Activated CD8-positive, alpha-beta memory T cell treated with anti-CD3 and anti-CD28 coated beads for 36 hours (primary cell): ENCODE results near the gene CDR2L. TPM values are rescaled to one million over a fixed set of nuclear protein-coding genes. Genes with fewer than 3 reads are reported as not detected.

Experiments used
- CTCF ChIA-PET: fragments of 350-600 bp; sonication (Branson Sonifier 250); formaldehyde crosslinking; loops from one replicate; lab custom pipeline; 2021; ENCODE audit warnings: antibody characterized with exemption; lab: Charles Lee
- POLR2A ChIA-PET: fragments of 350-600 bp; sonication (Branson Sonifier 250); formaldehyde crosslinking; loops from one replicate; lab custom pipeline; 2021; ENCODE audit warnings: antibody characterized with exemption; lab: Charles Lee
- total RNA-seq, 2 experiments: library from RNA; stranded (reverse); gene quantifications; one replicate each; pipeline ENCODE4 v1.2.3, GENCODE V29; 2021

CDR2L gene
- total RNA-seq, 2 experiments from 2014 or later = 1.8 to 2.0 TPM

- POLR2A ChIA-PET = no interaction called here
- CTCF ChIA-PET = no interaction called here
Measured at GRCh38 chr17:75044716-75045115, 57.3 kb downstream of the CDR2L start.

- ChIA-PET POLR2A (interaction anchor here (0.6 to 2.0 kb wide), 3 partner anchors 12 to 65 kb away, joined by 3 to 7 read pairs (median 4); partner anchors contain the start of gene MRPL58), CTCF (interaction anchor here (0.9 to 2.8 kb wide), 2 partner anchors 11 to 56 kb away, joined by 3 to 9 read pairs; no protein-coding TSS in a partner anchor)
Measured at GRCh38 chr17:75045946-75046406, 58.5 kb downstream of the CDR2L start.

GRCh38 chr17:75046407-75047289, 59.2 kb downstream of the CDR2L start, which contains the start of the genes ATP5PD and KCTD2:
ATP5PD (minus strand) TSS chr17:75046969; CDS start chr17:75042650, 4,319 bp downstream.
KCTD2 (plus strand) TSS chr17:75047225; CDS start chr17:75047251, 26 bp downstream.
- CTCF ChIA-PET = interaction anchor here (0.8 to 2.8 kb wide), 4 partner anchors 12 to 85 kb away, joined by 3 to 9 read pairs (median 5); no protein-coding TSS in a partner anchor
- POLR2A ChIA-PET = interaction anchor here (0.6 to 2.0 kb wide), 3 partner anchors 12 to 64 kb away, joined by 3 to 7 read pairs (median 4); partner anchors contain the start of gene MRPL58

- CTCF ChIA-PET = interaction anchor here (1.1 to 2.8 kb wide), 3 partner anchors 13 to 86 kb away, joined by 3 to 9 read pairs (median 7); no protein-coding TSS in a partner anchor
- POLR2A ChIA-PET = interaction anchor here (2.0 kb wide), 1 partner anchor 13 kb away, joined by 7 read pairs; no protein-coding TSS in a partner anchor
Measured at GRCh38 chr17:75047398-75048098, 60.1 kb downstream of the CDR2L start.

- CTCF ChIA-PET = interaction anchor here (1.1 to 2.8 kb wide), 3 partner anchors 14 to 87 kb away, joined by 3 to 9 read pairs (median 7); no protein-coding TSS in a partner anchor
- POLR2A ChIA-PET = interaction anchor here (0.6 kb wide), 1 partner anchor 39 kb away, joined by 3 read pairs; the partner anchor contains the start of gene SLC16A5
Measured at GRCh38 chr17:75048249-75048878, 60.9 kb downstream of the CDR2L start.

- POLR2A ChIA-PET = no interaction called here
- CTCF ChIA-PET = interaction anchor here (1.1 to 2.5 kb wide), 2 partner anchors 17 to 88 kb away, joined by 3 to 7 read pairs; no protein-coding TSS in a partner anchor
Measured at GRCh38 chr17:75049057-75049456, 61.6 kb downstream of the CDR2L start.

- ChIA-PET POLR2A (no interaction called here), CTCF (no interaction called here)
Measured at GRCh38 chr17:75049706-75050105, 62.3 kb downstream of the CDR2L start.

GRCh38 chr17:75051941-75052340, 64.5 kb downstream of the CDR2L start:
- ChIA-PET CTCF (interaction anchor here (0.7 to 1.6 kb wide), 3 partner anchors 11 to 150 kb away, joined by 3 to 5 read pairs (median 3); no protein-coding TSS in a partner anchor), POLR2A (no interaction called here)

Other genes with a start within 250 kb of the CDR2L start
- 100 to 1,000 TPM; 135 to 143 TPM for gene NHERF1, start 239.0 kb upstream of the CDR2L start, total RNA-seq
- gene NAT9, start 211.3 kb upstream of the CDR2L start, total RNA-seq = 10 to 100 TPM; 44.4 to 49.6 TPM
- not detected for gene GRIN2C, start 127.7 kb upstream of the CDR2L start, total RNA-seq
- gene FDXR, start 114.6 kb upstream of the CDR2L start, total RNA-seq = 10 to 100 TPM; 21.0 to 22.5 TPM
- gene FADS6, start 94.0 kb upstream of the CDR2L start, total RNA-seq = not detected
- gene USH1G, start 64.4 kb upstream of the CDR2L start, total RNA-seq = not detected
- gene OTOP2, start 63.4 kb upstream of the CDR2L start, total RNA-seq = not detected
- not detected for gene OTOP3, start 51.7 kb upstream of the CDR2L start, total RNA-seq
- gene HID1, start 14.9 kb upstream of the CDR2L start, total RNA-seq = 1 to 10 TPM in 1 of 2 experiments, under 1 TPM in 1; 0.89 to 1.9 TPM
- gene MRPL58, start 25.0 kb downstream of the CDR2L start, total RNA-seq = 10 to 100 TPM; 65.5 to 66.5 TPM
- 100 to 1,000 TPM; 175 to 181 TPM for gene ATP5PD, start 59.3 kb downstream of the CDR2L start, total RNA-seq
- gene KCTD2, start 59.6 kb downstream of the CDR2L start, total RNA-seq = 10 to 100 TPM; 16.8 to 19.1 TPM
- 1 to 10 TPM; 2.3 to 2.8 TPM for gene SLC16A5, start 100.3 kb downstream of the CDR2L start, total RNA-seq
- 10 to 100 TPM; 10.8 to 11.8 TPM for gene ARMC7, start 122.3 kb downstream of the CDR2L start, total RNA-seq
- gene NT5C, start 144.1 kb downstream of the CDR2L start, total RNA-seq = 10 to 100 TPM; 77.0 to 81.4 TPM
- 100 to 1,000 TPM; 233 to 238 TPM for gene JPT1, start 166.9 kb downstream of the CDR2L start, total RNA-seq
- 100 to 1,000 TPM; 634 to 647 TPM for gene SUMO2, start 195.3 kb downstream of the CDR2L start, total RNA-seq
- gene NUP85, start 218.0 kb downstream of the CDR2L start, total RNA-seq = 100 to 1,000 TPM; 141 to 151 TPM